Activated T-helper 1 cell treated with anti-CD3 and anti-CD28 coated beads, Interleukin-12 subunit alpha, Interleukin-12 subunit beta, Interleukin-2, Interleukin-4 antibody, amounts not matched to agents 30 ng/mL and 10 ng/mL and 1 ng/mL, durations not matched to agents 14 hours and 24 hours and 36 hours (primary cell): Measurements from ENCODE around the gene LYRM4. TPM values are rescaled to one million over a fixed set of nuclear protein-coding genes. Genes with fewer than 3 reads are reported as not detected.

Experiments
- DNase-seq: peaks from one replicate; pipeline ENCODE4 v3.0.0; 2021; ENCODE audit warnings: low spot score
- H3K27ac Mint-ChIP-seq: one replicate; pipeline ENCODE4 v1.8.0; 2021; ENCODE audit warnings: mild to moderate bottlenecking, mixed read lengths
- H3K27me3 Mint-ChIP-seq: one replicate; pipeline ENCODE4 v1.8.0; 2022; ENCODE audit warnings: mild to moderate bottlenecking, moderate library complexity, mixed read lengths; ENCODE audit not compliant: insufficient read depth
- H3K36me3 Mint-ChIP-seq: one replicate; pipeline ENCODE4 v1.8.0; 2021; ENCODE audit warnings: low read depth, mixed read lengths
- H3K4me1 Mint-ChIP-seq: one replicate; pipeline ENCODE4 v1.8.0; 2021; ENCODE audit warnings: low read depth, mixed read lengths
- H3K4me3 Mint-ChIP-seq: one replicate; pipeline ENCODE4 v1.8.0; 2021; ENCODE audit warnings: mild to moderate bottlenecking, moderate library complexity, mixed read lengths
- H3K9me3 Mint-ChIP-seq: one replicate; pipeline ENCODE4 v1.8.0; 2021; ENCODE audit warnings: mixed read lengths
- intact Hi-C: fragments of 100-400 bp; cut with micrococcal nuclease; formaldehyde crosslinking; loops from one replicate; pipeline ENCODE4 v1.15.1; 2024
- total RNA-seq: library from RNA; stranded (reverse); gene quantifications from 2 replicates; pipeline ENCODE4 v1.2.3, GENCODE V29; 2022

LYRM4 gene
- total RNA-seq, 1 donor from 2014 or later, result 48.9 TPM

GRCh38 chr6:5205877-5206850, 54.6 kb downstream of the LYRM4 start:
- Mint-ChIP-seq H3K4me1 (peaks cover 9% of the 10 kb centered on the region), H3K9me3 (no peaks in the 10 kb centered on the region), H3K4me3 (no peak overlapping the region), H3K36me3 (peaks cover 1% of the 10 kb centered on the region), H3K27me3 (no peaks in the 10 kb centered on the region), H3K27ac (no peak overlapping the region)
- intact Hi-C loops, result no loop called here
- no peak for DNase-seq

GRCh38 chr6:5205035-5205507, 55.7 kb downstream of the LYRM4 start:
- Mint-ChIP-seq H3K27ac (no peak overlapping the region), H3K9me3 (no peaks in the 10 kb centered on the region), H3K27me3 (no peaks in the 10 kb centered on the region), H3K4me3 (no peak overlapping the region), H3K4me1 (peaks cover 5% of the 10 kb centered on the region), H3K36me3 (no peaks in the 10 kb centered on the region)
- DNase-seq, result no peak
- intact Hi-C loops, result no loop called here

- no peak overlapping the region for H3K27ac Mint-ChIP-seq
- no peak overlapping the region for H3K4me3 Mint-ChIP-seq
- no peaks in the 10 kb centered on the region for H3K9me3 Mint-ChIP-seq
- no peak for DNase-seq
- H3K36me3 Mint-ChIP-seq, result no peaks in the 10 kb centered on the region
- intact Hi-C loops, result no loop called here
- H3K4me1 Mint-ChIP-seq, result peaks cover 7% of the 10 kb centered on the region
- H3K27me3 Mint-ChIP-seq, result no peaks in the 10 kb centered on the region
Observed at GRCh38 chr6:5204376-5204775, 56.4 kb downstream of the LYRM4 start.

- intact Hi-C loops, result no loop called here
- Mint-ChIP-seq H3K27me3 (no peaks in the 10 kb centered on the region), H3K4me1 (peaks cover 14% of the 10 kb centered on the region), H3K27ac (no peak overlapping the region), H3K9me3 (no peaks in the 10 kb centered on the region), H3K4me3 (no peak overlapping the region), H3K36me3 (no peaks in the 10 kb centered on the region)
- no peak for DNase-seq
Observed at GRCh38 chr6:5203546-5203945, 57.2 kb downstream of the LYRM4 start.

- H3K4me1 Mint-ChIP-seq, result peaks cover 14% of the 10 kb centered on the region
- no peaks in the 10 kb centered on the region for H3K36me3 Mint-ChIP-seq
- intact Hi-C loops, result no loop called here
- H3K9me3 Mint-ChIP-seq, result no peaks in the 10 kb centered on the region
- no peak for DNase-seq
- no peaks in the 10 kb centered on the region for H3K27me3 Mint-ChIP-seq
- H3K27ac Mint-ChIP-seq, result no peak overlapping the region
- no peak overlapping the region for H3K4me3 Mint-ChIP-seq
Observed at GRCh38 chr6:5202941-5203340, 57.8 kb downstream of the LYRM4 start.

- no peaks in the 10 kb centered on the region for H3K9me3 Mint-ChIP-seq
- no peak overlapping the region for H3K4me3 Mint-ChIP-seq
- H3K27ac Mint-ChIP-seq, result no peak overlapping the region
- DNase-seq, result no peak
- peaks cover 9% of the 10 kb centered on the region for H3K4me1 Mint-ChIP-seq
- H3K36me3 Mint-ChIP-seq, result no peaks in the 10 kb centered on the region
- no peaks in the 10 kb centered on the region for H3K27me3 Mint-ChIP-seq
- intact Hi-C loops, result no loop called here
Observed at GRCh38 chr6:5202206-5202605, 58.5 kb downstream of the LYRM4 start.

GRCh38 chr6:5201271-5201670, 59.5 kb downstream of the LYRM4 start:
- H3K4me3 Mint-ChIP-seq, result no peak overlapping the region
- intact Hi-C loops, result no loop called here
- DNase-seq, result no peak

GRCh38 chr6:5199702-5200101, 61.0 kb downstream of the LYRM4 start:
- Mint-ChIP-seq H3K4me3 (no peak overlapping the region), H3K27me3 (no peaks in the 10 kb centered on the region), H3K9me3 (no peaks in the 10 kb centered on the region), H3K27ac (no peak overlapping the region), H3K36me3 (no peaks in the 10 kb centered on the region), H3K4me1 (peaks cover 9% of the 10 kb centered on the region)
- DNase-seq, result no peak
- intact Hi-C loops, result loop anchor here (1.0 kb wide), 4 partner anchors 25 to 199 kb away; partner anchors contain the start of gene LYRM4

More at GRCh38 chr6:5201271-5201670, 59.5 kb downstream of the LYRM4 start:
- H3K27me3 Mint-ChIP-seq, result no peaks in the 10 kb centered on the region
- peaks cover 9% of the 10 kb centered on the region for H3K4me1 Mint-ChIP-seq
- H3K9me3 Mint-ChIP-seq, result no peaks in the 10 kb centered on the region
- no peak overlapping the region for H3K27ac Mint-ChIP-seq
- no peaks in the 10 kb centered on the region for H3K36me3 Mint-ChIP-seq

GRCh38 chr6:5199283-5199682, 61.5 kb downstream of the LYRM4 start:
- peak overlapping the region; percentile 49 for H3K27ac Mint-ChIP-seq
- intact Hi-C loops, result loop anchor here (1.0 kb wide), 4 partner anchors 25 to 199 kb away; partner anchors contain the start of gene LYRM4
- no peaks in the 10 kb centered on the region for H3K9me3 Mint-ChIP-seq
- no peaks in the 10 kb centered on the region for H3K36me3 Mint-ChIP-seq
- no peak overlapping the region for H3K4me3 Mint-ChIP-seq
- H3K4me1 Mint-ChIP-seq, result peaks cover 9% of the 10 kb centered on the region
- no peak for DNase-seq
- no peaks in the 10 kb centered on the region for H3K27me3 Mint-ChIP-seq

GRCh38 chr6:5197084-5197483, 63.7 kb downstream of the LYRM4 start:
- H3K4me3 Mint-ChIP-seq, result no peak overlapping the region
- intact Hi-C loops, result no loop called here
- peaks cover 9% of the 10 kb centered on the region for H3K4me1 Mint-ChIP-seq
- no peak overlapping the region for H3K27ac Mint-ChIP-seq
- no peaks in the 10 kb centered on the region for H3K36me3 Mint-ChIP-seq
- no peaks in the 10 kb centered on the region for H3K27me3 Mint-ChIP-seq
- no peaks in the 10 kb centered on the region for H3K9me3 Mint-ChIP-seq
- no peak for DNase-seq

GRCh38 chr6:5192135-5192794, 68.5 kb downstream of the LYRM4 start:
- no peak overlapping the region for H3K27ac Mint-ChIP-seq

GRCh38 chr6:5191722-5192121, 69.0 kb downstream of the LYRM4 start:
- intact Hi-C loops, result no loop called here
- DNase-seq, result no peak
- Mint-ChIP-seq H3K4me1 (no peaks in the 10 kb centered on the region), H3K9me3 (no peaks in the 10 kb centered on the region), H3K4me3 (no peak overlapping the region), H3K27ac (no peak overlapping the region), H3K36me3 (no peaks in the 10 kb centered on the region), H3K27me3 (no peaks in the 10 kb centered on the region)

More at GRCh38 chr6:5192135-5192794, 68.5 kb downstream of the LYRM4 start:
- no peaks in the 10 kb centered on the region for H3K4me1 Mint-ChIP-seq
- intact Hi-C loops, result no loop called here
- no peak overlapping the region for H3K4me3 Mint-ChIP-seq
- no peaks in the 10 kb centered on the region for H3K27me3 Mint-ChIP-seq
- no peaks in the 10 kb centered on the region for H3K9me3 Mint-ChIP-seq
- DNase-seq, result no peak
- H3K36me3 Mint-ChIP-seq, result no peaks in the 10 kb centered on the region

- Mint-ChIP-seq H3K4me3 (no peak overlapping the region), H3K27me3 (no peaks in the 10 kb centered on the region), H3K36me3 (no peaks in the 10 kb centered on the region), H3K27ac (no peak overlapping the region), H3K9me3 (no peaks in the 10 kb centered on the region), H3K4me1 (no peaks in the 10 kb centered on the region)
- intact Hi-C loops, result no loop called here
- no peak for DNase-seq
Observed at GRCh38 chr6:5191222-5191621, 69.5 kb downstream of the LYRM4 start.
